ENCODE data around the gene VWA3B.

Gene VWA3B

DNA sequence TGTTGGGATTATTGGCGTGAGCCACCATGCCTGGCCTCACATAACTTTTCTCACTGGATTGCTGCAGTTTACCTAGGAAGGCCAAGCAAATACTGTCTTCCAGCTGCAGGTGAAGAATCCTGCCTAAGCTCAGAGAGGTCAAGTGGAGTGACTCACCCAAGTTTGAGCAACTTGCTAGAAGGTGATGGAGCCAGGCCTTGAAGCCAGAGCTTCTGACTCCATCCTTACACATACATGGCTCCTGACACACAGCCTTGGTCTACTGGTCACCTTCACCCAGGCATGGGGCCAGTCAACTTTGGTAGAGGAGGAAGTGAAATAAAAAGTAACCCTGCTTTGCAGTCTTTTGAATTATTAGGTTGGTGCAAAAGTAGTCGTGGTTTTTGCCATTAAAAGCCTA is 93.5 kb downstream of the VWA3B start:
- no peak for DNase-seq

DNA sequence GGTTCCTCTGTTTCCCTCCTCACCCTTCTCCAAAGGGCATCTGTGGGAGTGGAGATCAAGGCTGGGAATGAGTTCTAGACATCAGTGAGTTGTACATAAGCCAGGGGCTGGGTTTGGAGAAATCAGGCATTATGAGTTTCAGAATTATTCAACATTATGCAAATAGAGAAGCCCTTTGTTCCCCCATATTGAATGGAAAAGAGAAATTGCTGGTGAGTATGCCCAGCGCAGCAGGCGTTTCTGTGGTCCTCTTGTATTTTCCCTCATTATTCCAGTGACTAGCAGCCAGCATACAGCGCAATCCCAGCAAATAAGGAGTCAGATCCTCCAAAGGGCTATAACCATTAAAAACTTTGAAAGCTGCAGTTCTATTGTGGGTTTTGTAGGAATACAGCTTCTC is 94.4 kb downstream of the VWA3B start:
- no peak for DNase-seq

DNA sequence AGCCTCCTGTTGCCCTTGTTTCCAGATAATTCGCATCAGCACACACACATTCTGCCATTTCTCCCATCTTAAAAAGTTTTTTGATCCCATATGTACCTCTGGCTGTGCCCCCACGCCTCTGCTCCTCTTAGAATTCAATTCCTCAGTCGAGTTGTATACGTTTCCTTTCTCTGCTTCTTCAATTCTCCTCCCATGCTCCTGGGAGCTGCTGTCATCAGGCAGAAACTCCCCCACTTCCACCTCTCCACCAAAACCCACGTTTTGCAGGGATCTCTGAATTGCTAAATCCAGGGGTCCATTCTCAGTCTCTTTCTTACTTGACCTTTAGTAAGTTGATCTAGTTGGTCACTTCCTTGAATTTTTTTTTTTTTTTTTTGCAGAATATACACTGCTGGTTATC is 98.8 kb downstream of the VWA3B start:
- no peak for DNase-seq

DNA sequence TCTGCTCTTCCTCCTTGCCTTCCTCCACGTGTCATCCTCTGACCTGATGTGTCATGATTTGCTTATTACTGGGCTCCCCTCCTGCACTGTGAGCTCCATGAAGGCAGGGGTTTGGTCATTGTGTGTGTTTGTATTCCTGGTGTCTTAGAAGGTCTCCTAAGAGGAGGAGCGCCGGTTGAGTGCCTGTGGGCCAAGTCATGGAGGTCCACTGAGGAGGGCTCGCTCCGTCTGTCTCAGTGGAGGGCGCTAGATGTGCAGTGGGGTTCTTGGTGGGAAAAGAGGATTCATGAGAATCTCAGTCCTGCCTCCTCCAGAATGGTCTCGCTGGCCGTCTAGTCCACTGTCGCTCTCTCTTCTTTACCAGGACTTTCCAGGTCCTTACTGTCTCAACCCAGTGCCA is 100.2 kb downstream of the VWA3B start:
- no peak for DNase-seq

DNA sequence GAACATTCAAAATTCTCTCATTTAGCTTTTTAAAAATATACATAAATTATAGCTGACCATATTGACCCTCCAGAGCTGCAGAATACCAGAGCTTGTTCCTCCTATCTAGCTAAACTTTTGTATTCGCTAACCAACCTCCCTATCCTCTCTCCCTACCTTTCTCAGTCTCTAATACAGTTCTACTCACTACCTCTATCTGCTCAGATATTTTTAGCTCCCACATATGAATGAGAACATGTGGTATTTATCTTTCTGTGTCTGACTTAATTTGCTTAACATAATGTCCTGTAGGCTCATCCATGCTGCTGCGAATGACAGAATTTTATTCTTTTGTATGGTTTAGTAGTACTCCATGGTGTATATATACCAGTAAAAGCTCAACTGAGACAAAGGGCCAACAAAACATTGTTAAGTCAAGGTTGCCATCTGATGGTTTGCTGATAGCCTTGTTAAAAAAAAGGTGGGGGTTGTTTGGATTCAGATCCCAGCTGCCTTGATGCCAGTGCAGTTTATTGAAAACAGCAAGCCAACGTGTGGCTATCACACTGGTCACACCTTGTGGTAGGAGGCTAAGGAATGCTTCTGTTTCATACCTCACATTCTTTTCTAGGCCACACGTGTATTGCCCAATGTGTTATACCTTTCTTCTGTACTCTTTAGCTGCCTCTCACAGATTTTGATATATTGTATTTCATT is 101.5 kb downstream of the VWA3B start:
- no peak for DNase-seq

DNA sequence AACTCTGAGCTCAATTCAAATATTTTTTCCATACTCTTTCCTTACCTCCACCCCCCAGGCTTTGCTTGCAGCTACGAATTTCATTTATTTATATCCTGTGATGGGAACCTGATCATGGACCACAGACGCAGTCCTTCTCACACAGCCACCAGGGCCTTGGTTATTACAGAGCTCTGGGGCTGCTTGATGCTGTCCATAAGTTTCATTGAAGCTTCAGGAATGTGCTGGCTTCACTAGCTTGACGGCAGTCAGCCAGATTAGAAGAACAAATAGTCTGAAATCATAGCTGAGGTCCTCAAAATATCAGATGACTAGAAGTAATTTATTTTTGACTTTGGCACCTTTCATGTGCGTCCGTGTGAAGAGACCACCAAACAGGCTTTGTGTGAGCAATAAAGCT is 104.9 kb downstream of the VWA3B start:
- no peak for DNase-seq

DNA sequence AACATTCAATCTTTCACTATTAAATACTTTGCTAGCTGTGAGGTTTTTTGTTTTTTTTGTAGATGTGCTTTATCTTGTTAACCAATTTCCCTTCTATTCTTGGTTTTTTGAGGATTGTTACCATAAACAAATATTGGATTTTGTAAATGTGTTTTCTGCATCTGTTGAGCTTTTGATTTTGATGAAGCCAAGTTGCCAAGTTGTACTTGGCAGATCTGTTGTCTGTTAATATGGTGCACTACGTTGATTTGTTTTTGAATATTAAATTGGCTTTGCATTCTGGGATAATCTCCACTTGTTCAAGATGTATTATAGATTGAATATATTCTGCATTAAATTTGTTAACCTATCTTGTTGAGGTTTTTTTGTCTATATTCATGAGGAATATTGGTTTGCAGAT is 114.6 kb downstream of the VWA3B start:
- no peak for DNase-seq

DNA sequence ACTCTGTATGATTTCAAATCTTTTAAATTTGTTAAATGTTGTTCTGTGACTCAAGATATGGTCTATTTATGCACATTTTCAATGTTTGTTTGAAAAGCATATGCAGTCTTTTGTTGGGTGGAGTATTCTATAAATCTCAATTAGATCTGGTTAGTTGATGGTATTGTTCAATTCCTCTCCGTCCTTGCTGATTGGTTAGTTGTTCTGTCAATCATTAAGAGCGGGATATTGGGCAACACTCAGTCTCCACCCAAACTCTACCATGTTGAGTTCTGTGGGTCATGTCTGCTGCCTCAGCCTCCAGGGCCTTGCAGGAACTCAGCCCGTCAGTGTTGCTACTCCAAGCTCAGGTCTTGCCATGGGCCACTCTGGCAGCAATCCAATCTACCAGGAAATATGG is 118.9 kb downstream of the VWA3B start:
- DNase-seq: no peak

DNA sequence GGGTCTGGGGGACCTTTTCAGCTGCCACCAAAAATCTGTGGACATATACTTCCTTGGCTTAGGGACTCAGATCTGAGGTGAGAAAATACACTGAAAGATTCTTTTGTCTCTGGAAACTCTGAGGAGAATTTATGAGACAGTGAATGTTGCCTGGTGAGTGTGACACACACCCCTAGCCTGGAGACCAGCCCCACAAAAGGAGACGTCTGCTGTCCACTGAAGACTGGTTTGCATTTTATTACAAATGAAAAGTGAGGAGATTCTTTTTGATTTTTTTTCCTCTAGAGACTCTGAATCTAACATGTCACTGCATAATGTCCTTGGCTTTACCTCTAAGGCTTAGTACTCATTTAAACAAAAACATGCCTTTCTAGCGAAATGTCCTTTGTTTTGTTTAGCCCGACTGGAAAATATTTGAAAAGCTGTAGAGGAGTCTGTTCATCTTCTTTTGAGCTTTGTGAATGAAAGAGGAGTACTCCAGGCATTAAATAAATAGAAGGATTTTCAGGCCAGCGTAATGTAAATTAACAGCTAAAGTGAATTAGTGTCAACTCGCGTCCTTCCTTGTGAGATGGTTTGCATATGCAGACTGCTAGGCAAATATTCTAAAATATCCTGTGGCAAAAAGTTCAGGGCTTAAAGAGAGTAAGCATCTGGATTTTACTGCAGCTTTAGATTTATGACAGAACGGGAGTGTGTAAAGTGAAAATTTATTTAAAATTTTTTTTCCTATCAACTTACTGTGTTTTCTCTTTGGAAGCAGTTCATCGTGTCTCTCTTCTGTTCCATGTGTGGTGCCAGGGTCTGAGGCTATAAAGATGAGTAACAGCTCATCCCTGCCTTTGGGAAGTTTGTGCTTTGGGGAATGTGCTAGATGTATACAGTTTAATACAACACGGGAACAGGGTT is 125.4 kb downstream of the VWA3B start:
- no peak for DNase-seq

DNA sequence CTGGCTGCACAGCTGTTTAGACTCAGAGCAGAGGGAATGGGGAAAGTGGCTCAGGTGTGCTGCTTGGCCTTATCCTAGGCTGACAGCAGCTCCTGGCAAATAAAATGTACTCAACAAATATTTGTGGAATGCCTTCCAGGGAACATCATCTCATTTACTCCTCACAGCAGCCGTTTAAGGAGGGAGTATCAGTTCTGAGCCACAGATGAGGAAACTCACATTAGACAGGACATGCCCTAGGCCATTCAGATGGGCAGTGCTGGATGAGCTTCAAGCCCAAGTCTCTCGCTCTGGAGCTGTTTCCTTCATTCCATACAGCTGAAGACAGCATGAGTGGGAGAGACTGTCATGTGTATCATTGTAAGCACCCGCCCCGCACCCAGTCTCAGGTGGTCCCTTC is 129.6 kb downstream of the VWA3B start:
- DNase-seq: no peak

DNA sequence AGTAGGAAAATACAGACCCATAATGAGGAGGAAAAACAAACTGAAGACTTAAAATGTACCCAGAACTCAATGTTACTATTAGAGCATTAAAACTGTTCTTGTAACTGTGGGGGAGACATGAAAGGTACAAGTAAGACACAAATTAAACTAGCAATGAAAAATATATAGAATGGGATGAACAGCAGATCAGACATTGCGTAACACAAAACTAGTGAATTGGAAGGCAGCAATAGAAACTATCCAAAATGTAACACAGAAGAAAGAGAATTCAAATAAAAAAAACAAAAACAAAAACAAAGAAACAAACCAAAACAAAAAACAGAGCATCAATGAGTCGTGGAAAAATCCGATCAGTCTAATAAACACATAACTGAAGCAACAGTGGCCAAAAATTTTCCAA is 132.2 kb downstream of the VWA3B start:
- no peak for DNase-seq

DNA sequence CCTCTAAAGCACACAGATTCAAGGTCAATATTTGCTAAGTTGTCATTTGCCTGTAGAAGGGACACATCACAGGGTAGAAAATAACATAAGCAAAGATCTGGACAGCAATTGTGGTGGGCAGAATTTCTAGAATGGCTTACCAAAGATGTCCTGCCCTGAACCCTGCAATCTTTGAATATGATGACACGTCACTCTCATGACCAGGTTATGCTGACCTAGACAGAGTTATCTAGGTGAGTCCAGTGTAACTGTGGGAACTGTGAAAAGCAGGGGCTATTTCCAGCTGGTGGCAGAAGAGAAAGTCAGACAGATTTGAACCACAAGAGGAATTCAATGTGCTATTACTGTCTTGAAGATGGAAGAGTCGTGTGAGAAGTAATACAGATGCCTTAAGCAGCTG is 147.0 kb downstream of the VWA3B start:
- no peak for DNase-seq

DNA sequence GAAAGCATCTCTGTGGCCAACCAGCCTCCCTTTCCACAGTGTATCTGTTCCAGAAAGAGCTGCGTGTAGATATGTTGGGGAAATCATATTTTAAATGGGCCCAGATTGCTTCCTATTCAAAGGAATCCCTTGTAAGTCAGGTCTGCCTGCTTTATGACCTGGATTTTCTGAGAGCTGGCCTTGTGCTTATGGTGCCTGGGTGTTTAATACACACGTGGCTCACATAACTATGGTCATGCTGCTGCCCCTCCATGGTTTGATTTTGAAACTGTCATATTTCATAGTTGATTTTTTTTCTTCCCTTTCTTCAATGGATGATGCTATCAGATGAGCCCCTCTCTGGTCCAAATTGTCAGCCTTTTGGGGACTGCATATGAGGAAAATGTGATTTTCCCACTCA is 147.8 kb downstream of the VWA3B start:
- DNase-seq: no peak

DNA sequence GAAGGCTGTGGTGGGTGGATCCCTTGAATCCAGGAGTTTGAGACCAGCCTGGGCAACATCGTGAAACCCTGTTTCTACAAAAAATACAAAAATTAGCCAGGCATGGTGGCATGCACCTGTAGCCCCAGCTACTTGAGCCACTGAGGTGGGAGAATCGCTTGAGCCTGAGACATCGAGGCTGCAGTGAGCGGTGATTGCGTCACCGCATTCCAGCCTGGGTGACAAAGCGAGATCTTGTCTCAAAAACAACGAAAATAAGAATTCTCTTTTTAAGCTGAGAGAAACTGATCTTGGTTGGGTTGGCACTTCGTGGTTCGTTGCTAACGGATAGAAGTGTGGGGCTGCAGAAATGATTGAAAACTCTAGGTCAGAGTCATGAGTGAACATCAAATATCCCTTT is 150.0 kb downstream of the VWA3B start:
- no peak for DNase-seq

DNA sequence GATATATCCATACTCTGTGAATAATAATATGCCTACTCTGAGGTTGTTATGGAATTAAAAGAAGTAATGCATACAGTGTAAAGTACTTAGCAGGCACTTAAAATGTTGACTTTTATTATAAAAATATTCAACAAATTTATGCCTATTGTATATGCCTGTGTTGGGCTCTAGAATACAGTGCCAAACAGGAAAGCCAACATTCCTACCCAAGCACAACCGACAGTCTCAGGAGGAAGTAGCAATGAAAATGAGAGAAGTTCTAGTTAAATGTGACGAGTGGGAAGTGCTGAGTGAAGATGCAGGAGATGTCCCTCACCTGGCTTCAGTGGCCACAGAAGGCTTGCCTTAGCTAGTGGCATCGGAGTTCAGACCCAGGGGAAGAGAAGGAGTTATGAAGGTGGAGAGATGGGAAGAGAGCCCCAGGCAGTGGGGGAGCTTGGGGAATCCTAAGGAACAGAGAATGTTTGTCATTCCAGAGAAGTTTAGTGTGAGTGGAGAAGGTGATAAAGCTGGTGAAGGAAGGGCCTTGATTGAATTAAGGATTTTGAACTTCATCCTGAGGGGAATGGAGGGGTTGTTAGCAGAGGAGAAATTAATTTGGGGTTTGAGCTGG is 153.9 kb downstream of the VWA3B start:
- no peak for DNase-seq

DNA sequence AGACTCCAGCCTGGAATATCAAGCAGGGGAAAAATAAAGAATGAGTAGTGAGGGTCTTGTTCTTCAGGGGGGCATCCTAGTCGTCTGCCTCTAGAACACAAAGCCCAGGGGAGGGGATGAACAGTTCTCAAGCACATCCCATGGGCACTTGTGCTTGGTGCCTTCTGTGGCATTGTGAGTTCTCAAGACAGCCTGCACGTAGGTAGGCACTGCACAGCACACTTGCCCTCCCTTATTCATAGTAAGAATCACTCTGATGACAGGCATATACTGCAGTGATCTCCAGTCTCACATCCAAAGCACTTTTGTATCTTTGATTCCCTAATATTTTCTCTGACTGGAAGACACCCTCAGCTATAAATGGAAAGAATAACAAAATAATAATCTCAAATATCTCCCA is 154.6 kb downstream of the VWA3B start:
- DNase-seq: no peak

DNA sequence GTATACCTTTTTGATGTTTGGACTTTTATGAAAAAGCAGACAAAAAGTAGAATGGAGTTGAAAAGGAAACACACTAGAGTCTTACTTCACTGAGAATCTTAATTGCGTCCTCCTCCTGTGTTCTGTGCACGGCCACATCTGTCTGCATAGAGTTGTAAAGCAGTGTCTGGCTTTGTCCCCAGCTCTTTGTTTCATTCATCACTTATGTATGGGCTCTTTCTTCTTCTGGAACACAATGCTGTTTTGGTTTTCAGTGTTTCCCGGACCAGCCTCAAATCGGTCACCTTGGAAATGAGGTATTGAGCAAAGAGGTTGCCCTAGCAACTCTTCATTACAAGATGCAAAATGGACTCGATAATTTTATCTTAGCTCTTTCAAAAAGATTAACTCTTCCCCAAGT is 155.0 kb downstream of the VWA3B start:
- no peak for DNase-seq

DNA sequence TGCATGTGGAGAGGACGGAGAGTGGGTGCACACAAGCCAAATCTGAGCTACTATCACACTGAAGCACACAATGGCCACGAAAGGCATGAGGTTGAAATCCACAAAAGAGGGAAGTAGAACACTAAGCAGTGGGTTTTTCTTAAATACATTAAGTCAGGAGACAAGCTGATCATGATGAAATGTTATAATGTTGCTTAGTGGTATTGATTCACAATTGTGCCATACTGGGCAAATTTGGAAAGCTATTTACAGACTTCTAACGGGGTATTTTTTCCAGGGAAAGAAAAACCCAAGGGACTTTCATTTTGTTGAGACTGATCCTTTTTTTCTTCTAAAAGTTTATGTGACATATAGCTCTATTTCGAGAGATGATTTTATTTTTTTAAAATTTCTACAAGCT is 158.5 kb downstream of the VWA3B start:
- DNase-seq: no peak

DNA sequence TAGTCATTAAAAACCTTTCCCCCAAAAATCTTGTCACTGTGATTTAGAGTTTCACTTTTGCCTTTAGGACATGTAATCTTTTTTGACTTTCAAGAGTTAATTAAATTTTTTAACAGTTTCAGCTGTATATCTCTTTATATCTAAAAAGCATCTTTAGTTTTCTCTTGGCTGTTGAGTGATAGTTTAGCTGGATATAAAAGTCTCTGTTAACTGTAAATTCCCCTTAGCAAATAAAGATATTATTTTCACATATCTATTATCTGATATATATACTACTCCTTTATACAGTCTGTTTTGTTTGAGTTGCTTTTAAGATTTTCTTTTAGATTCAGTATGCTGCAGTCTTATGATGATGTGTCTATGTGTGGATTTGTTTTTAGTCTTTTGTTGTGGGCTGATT is 160.4 kb downstream of the VWA3B start:
- DNase-seq: no peak

DNA sequence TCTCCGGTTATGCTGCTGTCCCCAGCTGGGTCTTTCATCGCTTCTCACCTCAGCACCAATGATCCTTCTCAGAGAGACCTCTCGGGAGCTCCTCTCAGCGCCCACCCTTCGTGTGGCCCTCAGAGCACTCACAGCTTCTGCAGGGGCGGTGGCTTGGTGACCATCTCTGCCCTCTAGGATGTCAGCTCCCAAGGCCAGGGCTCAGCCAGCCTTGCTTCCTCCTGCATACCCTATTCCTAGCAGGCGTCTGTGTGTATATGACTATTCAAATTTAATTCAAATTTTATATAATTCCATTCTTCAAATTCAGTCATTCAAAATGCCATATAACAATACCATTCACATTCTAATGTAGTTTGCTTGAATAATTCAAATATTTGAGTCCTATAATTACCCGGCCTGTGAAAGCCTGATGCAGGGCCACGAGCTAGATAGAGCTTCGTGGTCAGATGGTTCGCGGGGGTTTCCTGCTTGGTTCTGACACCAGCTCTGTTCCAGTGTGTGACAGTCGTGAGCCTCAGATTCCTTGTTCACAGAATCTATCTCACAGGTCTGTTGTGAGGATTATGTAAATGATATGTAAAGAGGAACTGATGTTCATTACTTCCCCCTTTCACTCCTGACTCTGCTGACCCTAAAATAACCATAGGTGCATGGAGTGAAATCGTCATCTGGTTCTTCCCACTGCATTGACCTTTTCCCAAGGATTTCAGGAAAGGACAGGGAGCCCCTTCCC is 165.2 kb downstream of the VWA3B start:
- DNase-seq: no peak

DNA sequence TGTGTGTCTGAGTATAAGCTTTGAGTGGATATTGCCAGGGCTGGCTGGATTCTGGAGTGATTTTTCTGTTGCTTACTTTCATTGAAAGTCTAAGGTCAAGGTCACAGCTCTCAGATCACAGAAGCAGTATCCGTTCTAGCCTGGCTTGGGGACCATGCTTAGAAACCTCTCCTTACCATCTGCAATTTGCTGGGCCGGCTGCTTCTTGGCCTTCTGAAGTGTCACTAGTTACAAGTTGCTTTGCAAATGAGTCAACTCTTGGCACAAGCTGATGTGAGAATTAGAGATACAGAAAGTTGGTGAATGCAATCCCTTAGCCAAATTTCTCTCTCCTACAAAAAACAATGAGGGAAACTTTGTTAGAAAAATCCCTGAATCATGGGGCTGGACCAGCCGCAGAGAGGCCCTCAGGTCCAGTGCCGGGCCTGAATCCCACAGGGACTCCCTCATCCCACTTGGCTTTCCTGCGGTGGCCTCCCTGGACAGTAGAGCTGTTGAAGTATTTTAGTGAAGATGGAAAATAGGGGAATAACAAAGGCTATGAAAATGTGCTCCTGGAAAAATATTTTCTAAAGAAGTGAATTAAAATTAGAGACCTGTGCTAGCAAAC is 166.6 kb downstream of the VWA3B start:
- no peak for DNase-seq

DNA sequence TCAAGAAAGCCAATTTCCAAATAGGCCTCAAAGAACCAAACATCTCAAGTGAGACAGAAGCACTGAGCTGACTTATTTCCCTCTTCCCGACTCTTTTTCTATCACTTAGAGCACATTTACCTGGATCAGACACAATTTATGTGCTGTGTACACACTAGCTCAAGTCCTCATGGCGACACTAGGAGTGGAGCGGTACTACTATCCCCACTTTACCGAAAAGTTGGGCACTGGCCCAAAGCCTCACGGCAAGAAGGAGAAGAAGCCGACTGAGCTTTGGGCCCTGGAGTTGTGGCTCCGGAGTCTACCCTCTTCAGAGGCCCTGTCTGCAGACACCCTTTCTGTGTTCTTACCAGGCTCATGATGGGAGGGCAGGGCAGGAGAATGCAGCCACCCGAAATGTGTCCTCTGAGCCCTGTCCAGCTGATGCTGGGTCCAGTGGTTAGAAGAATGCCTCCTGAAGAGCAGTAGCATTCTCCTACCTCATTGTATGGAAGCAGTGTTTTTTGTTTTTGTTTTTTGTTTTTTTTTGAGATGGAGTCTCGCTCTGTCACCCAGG is 167.6 kb downstream of the VWA3B start:
- DNase-seq: no peak

DNA sequence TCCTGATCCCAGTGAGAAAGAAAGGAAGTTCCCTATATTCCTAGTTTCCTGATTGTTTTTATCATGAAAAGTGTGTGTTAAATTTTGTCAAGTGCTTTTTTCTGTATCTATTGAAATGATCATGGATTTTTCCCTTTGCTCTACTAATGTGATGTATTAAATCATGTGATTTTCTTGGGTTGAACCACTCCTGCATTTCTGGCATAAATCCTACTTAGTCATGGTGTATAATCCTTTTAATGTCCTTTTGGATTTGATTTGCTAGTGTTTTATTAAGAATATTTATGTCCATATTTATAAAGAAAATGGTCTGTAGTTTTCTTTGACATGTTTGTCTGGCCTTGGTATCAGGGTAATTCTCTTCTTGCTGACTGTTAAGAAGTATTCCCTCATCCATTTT is 171.9 kb downstream of the VWA3B start:
- no peak for DNase-seq
